Activated CD4-positive, alpha-beta T cell treated with anti-CD3 and anti-CD28 coated beads, Interleukin-2, amount 50 U/mL, for 16 hours (primary cell): Measurements from ENCODE around the gene PTPRA.
A peak's percentile ranks its signal among the peaks of the same experiment; 100 is the strongest.
"Not testable (repeated sequence)": the region's sequence is repeated elsewhere in the genome, so short reads cannot be mapped to it uniquely, and the experiment has no call there.

Experiments used
- DNase-seq: peaks from one replicate; pipeline ENCODE4 v3.0.0-alpha.2; 2020

The PTPRA gene

GRCh38 chr20:3011752-3012151, 138.5 kb downstream of the PTPRA start:
- DNase-seq, result peak; percentile 80

GRCh38 chr20:3013771-3014170, 140.5 kb downstream of the PTPRA start:
- DNase-seq, result no peak

- peak; percentile 49 for DNase-seq
Observed at GRCh38 chr20:3014179-3014578, 140.9 kb downstream of the PTPRA start.

- peak; percentile 85 for DNase-seq
Observed at GRCh38 chr20:3014662-3015061, 141.4 kb downstream of the PTPRA start.

GRCh38 chr20:3015302-3015701, 142.0 kb downstream of the PTPRA start:
- not testable (repeated sequence) for DNase-seq

- DNase-seq, result no peak
Observed at GRCh38 chr20:3021327-3021726, 148.0 kb downstream of the PTPRA start.

- DNase-seq, result no peak
Observed at GRCh38 chr20:3021777-3022176, 148.5 kb downstream of the PTPRA start.

- not testable (repeated sequence) for DNase-seq
Observed at GRCh38 chr20:3022559-3023490, 149.5 kb downstream of the PTPRA start.

- no peak for DNase-seq
Observed at GRCh38 chr20:3027987-3028386, 154.7 kb downstream of the PTPRA start.

- no peak for DNase-seq
Observed at GRCh38 chr20:3031524-3032147, 158.4 kb downstream of the PTPRA start.

- DNase-seq, result no peak
Observed at GRCh38 chr20:3032624-3033023, 159.3 kb downstream of the PTPRA start.

- no peak for DNase-seq
Observed at GRCh38 chr20:3037654-3038053, 164.4 kb downstream of the PTPRA start.

- no peak for DNase-seq
Observed at GRCh38 chr20:3038454-3038853, 165.2 kb downstream of the PTPRA start.

- no peak for DNase-seq
Observed at GRCh38 chr20:3039426-3039825, 166.1 kb downstream of the PTPRA start.

- DNase-seq, result no peak
Observed at GRCh38 chr20:3040086-3040485, 166.8 kb downstream of the PTPRA start.

GRCh38 chr20:3041854-3042409, 168.7 kb downstream of the PTPRA start:
- DNase-seq, result no peak

- no peak for DNase-seq
Observed at GRCh38 chr20:3042625-3043024, 169.3 kb downstream of the PTPRA start.

GRCh38 chr20:3043322-3043721, 170.0 kb downstream of the PTPRA start, which contains the start of gene GNRH2:
TSS of gene GNRH2 (plus strand) at chr20:3043622. CDS start at chr20:3044415, 793 bp downstream.
- DNase-seq, result no peak

- no peak for DNase-seq
Observed at GRCh38 chr20:3044336-3044965, 171.2 kb downstream of the PTPRA start.

- peak; percentile 64 for DNase-seq
Observed at GRCh38 chr20:3045042-3045815, 171.9 kb downstream of the PTPRA start.

- DNase-seq, result peak; percentile 89
Observed at GRCh38 chr20:3045816-3046676, 172.8 kb downstream of the PTPRA start, which contains the start of gene MRPS26. TSS of gene MRPS26 (plus strand) at chr20:3046052. CDS start at chr20:3046069, 17 bp downstream.
